PFSK-1 (cell line): ENCODE results near the gene ATP6V0B.

ENCODE experiments used
- FOXP2 ChIP-seq: optimal IDR thresholded peaks from 2 replicates; pipeline ENCODE3; 2011; ENCODE audit warnings: borderline replicate concordance, control low read depth, inconsistent platforms; ENCODE audit not compliant: insufficient read depth; ENCODE audit errors: extremely low read length, extremely low read depth
- POLR2AphosphoS5 ChIP-seq: IDR thresholded peaks from 2 replicates; pipeline ENCODE4 v1.6.1; 2012; ENCODE audit warnings: low read depth, mild to moderate bottlenecking, control low read depth, low read length, moderate library complexity
- SIN3A ChIP-seq: IDR thresholded peaks from 2 replicates; pipeline ENCODE4 v1.6.1; 2012; ENCODE audit warnings: mild to moderate bottlenecking, low read length, moderate library complexity, borderline replicate concordance; ENCODE audit not compliant: insufficient read depth
- TAF1 ChIP-seq: IDR thresholded peaks from 2 replicates; pipeline ENCODE4 v1.6.1; 2012; ENCODE audit warnings: low read length, control low read depth, borderline replicate concordance; ENCODE audit not compliant: insufficient read depth
- TF ChIP-seq, protein P1 (sequence below), 2 experiments: IDR thresholded peaks; 2 replicates each; pipeline versions ENCODE4 v1.6.1 to v1.8.0; 2011 to 2012; ENCODE audit warnings: low read depth in 2 of 2, low read length in 2 of 2, control low read depth in 1 of 2, inconsistent platforms in 1 of 2, mild to moderate bottlenecking in 1 of 2, moderate library complexity in 1 of 2; ENCODE audit not compliant: insufficient read depth in 1 of 2

ATP6V0B gene

GRCh38 chr1:43978551-43979260 lies 3.9 kb downstream of the ATP6V0B start, which contains the start of gene B4GALT2:
TSS of gene B4GALT2 (plus strand) at chr1:43979210. CDS start at chr1:43981161, 1,951 bp downstream.
- TF ChIP-seq, protein P1, sequence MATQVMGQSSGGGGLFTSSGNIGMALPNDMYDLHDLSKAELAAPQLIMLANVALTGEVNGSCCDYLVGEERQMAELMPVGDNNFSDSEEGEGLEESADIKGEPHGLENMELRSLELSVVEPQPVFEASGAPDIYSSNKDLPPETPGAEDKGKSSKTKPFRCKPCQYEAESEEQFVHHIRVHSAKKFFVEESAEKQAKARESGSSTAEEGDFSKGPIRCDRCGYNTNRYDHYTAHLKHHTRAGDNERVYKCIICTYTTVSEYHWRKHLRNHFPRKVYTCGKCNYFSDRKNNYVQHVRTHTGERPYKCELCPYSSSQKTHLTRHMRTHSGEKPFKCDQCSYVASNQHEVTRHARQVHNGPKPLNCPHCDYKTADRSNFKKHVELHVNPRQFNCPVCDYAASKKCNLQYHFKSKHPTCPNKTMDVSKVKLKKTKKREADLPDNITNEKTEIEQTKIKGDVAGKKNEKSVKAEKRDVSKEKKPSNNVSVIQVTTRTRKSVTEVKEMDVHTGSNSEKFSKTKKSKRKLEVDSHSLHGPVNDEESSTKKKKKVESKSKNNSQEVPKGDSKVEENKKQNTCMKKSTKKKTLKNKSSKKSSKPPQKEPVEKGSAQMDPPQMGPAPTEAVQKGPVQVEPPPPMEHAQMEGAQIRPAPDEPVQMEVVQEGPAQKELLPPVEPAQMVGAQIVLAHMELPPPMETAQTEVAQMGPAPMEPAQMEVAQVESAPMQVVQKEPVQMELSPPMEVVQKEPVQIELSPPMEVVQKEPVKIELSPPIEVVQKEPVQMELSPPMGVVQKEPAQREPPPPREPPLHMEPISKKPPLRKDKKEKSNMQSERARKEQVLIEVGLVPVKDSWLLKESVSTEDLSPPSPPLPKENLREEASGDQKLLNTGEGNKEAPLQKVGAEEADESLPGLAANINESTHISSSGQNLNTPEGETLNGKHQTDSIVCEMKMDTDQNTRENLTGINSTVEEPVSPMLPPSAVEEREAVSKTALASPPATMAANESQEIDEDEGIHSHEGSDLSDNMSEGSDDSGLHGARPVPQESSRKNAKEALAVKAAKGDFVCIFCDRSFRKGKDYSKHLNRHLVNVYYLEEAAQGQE (IDR thresholded peaks at IDR 0.05; ENCODE audit: insufficient read depth in 1 of 2, low read depth in 2 of 2, low read length in 2 of 2), result no peak
- TF ChIP-seq POLR2AphosphoS5, result peak; percentile 50; the same call in 1 of the 2 replicates

DNA sequence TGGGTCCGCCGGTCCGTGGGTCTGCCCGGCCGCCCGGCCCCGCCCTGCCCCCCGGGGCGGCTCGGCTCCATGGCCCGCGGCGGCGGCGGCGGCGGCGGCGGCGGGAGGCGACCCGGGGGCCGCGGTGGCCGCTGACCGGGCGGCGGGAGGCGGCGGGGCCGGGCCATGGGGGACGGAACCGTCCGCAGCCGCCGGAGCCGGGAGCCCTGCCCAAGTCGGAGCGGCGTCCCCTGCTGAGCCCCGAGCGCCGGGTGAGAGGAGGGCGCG lies 4.4 kb downstream of the ATP6V0B start:
- TF ChIP-seq, protein P1 (IDR thresholded peaks at IDR 0.05; ENCODE audit: insufficient read depth in 1 of 2, low read depth in 2 of 2, low read length in 2 of 2), result no peak
- no peak for TF ChIP-seq SIN3A
- peak; percentile 8; the same call in 1 of the 2 replicates for TF ChIP-seq TAF1

GRCh38 chr1:43979528-43980254 lies 4.9 kb downstream of the ATP6V0B start:
- no peak for TF ChIP-seq FOXP2
- TF ChIP-seq POLR2AphosphoS5, result 0 out of 2 replicates have a peak, but pooled peaks have one; percentile 22
- peak; percentile 23; the same call in 1 of the 2 replicates for TF ChIP-seq SIN3A
- TF ChIP-seq, protein P1 (IDR thresholded peaks at IDR 0.05; ENCODE audit: insufficient read depth in 1 of 2, low read depth in 2 of 2, low read length in 2 of 2), result no peak
- no peak for TF ChIP-seq TAF1

DNA sequence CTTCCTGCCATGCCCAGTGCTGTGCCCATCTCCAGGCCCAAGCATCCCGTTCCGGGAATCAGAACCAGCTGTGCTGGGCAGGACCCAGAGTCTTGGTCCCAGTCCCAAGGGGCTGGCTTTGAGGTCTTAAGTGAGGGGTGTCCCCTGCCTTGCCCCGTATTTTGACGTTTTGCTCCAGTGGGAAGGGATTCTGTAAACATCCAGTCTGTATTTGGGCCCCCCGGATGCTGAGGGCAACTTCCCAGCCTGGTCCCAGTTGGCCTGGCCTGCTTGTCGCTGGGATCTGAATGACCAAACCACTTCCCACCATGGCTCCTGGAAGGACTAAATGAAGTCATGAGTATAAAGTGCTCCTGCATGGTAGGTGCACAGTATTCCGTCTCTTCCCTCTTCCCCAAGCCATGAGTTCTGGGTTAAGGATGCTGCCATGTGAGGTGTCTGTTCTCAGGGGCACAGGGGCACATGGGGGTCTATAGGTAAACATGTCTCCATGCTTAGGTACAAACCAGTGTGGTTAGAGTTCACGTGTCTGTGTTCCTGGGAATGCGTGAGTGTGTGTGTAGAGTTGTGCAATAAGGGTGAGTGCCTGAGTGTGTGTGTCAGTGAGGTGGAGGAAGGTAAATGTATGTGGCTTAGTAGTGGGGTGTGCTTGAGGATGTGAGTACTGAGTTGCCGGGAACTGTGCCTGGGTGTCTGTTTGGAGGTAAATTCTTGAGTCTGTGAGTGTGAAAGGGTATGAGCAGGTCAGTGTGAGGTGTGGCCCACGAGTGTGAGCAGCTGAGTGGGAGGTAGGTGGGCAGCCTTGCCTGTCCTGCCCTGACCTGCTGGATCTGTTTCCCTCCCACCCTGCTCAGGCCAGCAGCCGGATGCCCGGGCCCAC lies 5.7 kb downstream of the ATP6V0B start:
- TF ChIP-seq SIN3A (no peak), POLR2AphosphoS5 (no peak), FOXP2 (no peak), TAF1 (no peak)
- TF ChIP-seq, protein P1 (IDR thresholded peaks at IDR 0.05; ENCODE audit: insufficient read depth in 1 of 2, low read depth in 2 of 2, low read length in 2 of 2), result no peak
